Measurements from ENCODE around the gene ADCY7.

The ADCY7 gene

DNA sequence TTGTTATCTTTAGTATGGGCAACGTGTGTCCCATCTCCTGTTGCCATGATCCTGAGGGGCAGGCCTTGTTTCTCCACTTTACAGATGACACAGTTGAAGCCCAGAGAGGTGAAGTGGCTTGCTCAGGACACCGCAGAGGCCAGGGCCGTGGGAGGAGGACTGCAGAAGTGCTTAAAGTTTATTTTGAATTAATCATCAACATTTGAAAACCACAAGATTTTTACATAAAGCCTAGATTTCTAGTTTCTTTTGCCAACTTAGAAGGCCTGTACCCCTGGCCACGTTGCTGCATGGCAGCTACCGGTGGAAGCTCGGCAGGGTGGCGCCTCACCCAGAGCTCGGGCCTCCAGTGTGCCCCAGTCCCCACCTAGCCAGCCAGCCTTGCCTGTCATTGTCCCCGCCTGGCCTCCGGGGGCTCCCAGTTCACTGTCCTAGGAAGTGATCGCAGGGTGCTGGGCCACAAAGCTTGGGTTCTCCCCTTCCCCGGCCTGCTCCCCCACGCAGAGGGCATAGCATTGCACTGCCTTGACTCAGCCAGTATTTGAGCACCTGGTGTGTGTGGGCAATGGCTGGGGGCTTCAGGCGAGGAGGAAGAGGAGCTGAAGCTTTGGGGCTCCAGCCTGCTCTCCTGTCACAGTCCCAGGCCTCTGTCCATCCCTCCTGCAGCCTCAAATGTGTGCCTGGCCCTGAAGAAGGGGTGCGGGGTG lies 14.8 kb upstream of the ADCY7 start:
- no peak for DNase-seq

DNA sequence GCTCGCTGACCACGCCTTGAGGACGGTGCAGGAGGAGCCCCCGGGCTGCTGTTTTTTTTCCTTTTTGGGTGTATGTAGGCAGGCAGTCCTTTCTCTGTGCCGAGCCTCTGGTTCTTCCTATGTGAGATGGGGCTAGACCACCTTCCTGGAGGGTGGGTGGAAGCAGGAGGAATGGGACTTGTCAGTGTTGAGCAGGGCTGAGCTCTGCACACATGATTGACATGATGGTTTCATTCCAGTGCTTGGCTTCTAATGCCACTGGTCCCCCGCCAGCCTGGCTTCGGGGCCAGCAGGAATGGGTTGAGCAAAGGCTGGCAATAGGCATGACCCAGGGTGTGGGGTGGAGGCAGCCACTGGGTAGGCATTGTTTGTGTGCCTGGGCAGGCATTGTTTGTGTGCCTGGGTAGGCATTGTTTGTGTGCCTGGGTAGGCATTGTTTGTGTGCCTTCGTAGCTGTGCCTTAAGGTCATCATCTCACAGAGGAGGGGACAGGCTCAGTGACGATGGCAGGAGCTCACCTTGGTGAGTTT lies 14.2 kb upstream of the ADCY7 start:
- DNase-seq, result no peak

DNA sequence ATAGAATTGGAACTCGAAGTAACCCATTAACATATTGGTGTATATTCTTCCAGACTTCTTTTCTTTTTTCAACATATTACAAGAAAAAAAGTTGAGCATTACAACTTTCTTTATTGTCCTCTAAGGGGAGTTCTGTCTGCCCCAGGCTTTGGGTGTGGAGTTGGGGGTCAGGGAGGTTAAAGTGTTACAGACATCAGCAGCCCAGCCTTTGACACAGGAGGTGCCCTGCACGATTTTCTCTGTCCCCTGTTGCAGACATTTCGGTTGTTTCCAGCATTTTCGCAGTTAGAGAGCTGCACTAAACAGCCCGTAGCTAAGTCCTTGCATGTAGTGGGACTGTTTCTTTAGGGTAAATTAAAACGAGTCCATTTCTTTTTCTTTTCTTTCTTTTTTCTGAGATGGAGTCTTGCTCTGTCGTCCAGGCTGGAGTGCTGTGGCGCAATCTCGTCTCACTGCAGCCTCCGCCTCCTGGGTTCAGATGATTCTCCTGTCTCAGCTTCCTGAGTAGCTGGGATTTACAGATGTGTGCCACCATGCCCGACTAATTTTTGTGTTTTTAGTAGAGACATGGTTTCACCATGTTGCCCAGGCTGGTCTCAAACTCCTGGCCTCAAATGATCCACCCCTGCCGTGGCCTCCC lies 13.4 kb upstream of the ADCY7 start:
- DNase-seq, result no peak

DNA sequence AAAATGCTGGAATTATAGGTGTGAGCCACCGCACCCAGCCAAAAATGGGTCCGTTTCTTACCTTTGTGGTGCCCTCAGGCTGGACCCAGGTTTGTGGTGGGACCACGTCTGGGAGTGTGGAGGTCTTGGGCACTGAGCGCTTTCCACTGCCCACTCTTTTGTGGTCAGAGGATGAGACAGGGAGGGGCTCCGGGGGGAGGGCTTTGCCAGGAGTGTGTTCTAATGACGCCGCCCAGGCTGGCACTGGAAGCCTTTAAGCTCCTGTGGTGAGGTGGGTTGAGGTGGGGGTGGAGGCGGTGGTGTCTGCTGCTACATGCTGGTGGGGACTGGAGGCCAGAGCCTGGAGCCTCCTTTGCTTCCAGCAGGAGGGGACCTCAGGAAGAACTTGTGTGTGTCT lies 12.8 kb upstream of the ADCY7 start:
- DNase-seq, result no peak

GRCh38 chr16:50254072-50254471 lies 12.3 kb upstream of the ADCY7 start:
- DNase-seq, result no peak

DNA sequence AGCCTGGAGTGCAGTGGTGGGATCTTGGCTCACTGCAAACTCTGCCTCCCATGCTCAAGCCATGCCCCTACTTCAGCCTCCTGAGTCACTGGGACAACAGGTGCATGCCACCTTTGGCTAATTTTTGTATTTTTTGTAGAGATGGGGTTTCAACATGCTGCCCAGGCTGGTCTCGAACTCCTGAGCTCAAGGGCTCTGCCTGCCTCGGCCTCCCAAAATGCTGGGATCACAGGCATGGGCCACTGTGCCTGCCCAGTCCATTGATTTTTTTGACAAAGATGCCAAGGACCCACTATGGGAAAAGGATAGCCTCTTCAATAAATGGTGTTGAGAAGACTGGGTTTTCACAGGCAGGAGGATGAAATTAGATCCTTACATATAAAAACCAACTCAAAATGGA lies 10.8 kb upstream of the ADCY7 start:
- DNase-seq, result no peak

GRCh38 chr16:50256604-50257003 lies 9.7 kb upstream of the ADCY7 start:
- DNase-seq, result no peak

GRCh38 chr16:50257876-50258275 lies 8.5 kb upstream of the ADCY7 start:
- no peak for DNase-seq

GRCh38 chr16:50259334-50260205 lies 6.8 kb upstream of the ADCY7 start:
- no peak for DNase-seq

- DNase-seq, result no peak
These were observed 5.9 kb upstream of the ADCY7 start for GRCh38 chr16:50260206-50261159.

DNA sequence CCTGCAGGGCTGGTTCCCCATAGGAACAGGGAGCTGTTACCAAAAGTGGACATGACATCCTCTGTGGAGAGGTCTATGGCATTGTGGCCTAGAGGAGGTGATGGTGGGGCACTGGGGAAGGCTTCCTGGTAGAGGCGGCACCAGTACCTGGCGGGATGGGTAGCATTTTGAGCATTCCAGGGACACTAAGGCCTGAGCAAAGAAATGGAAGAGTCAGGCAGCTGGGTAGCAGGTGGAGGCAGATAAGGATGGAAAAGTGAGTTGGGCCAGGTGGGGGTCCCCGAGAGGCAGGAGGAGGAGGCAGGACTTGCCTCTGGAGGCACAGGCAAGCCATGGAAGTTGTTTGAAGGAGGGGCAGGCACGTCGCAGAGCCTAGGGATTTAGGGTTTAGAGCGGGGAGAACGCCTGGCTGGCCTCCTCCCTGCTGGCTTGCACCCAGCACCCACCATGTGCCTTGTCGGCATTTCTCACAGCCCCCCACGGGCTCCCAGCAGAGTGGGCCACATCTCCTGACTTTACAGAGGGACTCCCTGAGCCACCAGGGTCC lies 5.1 kb upstream of the ADCY7 start:
- no peak for DNase-seq

- no peak for DNase-seq
These were observed 4.6 kb upstream of the ADCY7 start for GRCh38 chr16:50261707-50262235.

GRCh38 chr16:50263060-50263909 lies 3.1 kb upstream of the ADCY7 start:
- DNase-seq, result no peak

DNA sequence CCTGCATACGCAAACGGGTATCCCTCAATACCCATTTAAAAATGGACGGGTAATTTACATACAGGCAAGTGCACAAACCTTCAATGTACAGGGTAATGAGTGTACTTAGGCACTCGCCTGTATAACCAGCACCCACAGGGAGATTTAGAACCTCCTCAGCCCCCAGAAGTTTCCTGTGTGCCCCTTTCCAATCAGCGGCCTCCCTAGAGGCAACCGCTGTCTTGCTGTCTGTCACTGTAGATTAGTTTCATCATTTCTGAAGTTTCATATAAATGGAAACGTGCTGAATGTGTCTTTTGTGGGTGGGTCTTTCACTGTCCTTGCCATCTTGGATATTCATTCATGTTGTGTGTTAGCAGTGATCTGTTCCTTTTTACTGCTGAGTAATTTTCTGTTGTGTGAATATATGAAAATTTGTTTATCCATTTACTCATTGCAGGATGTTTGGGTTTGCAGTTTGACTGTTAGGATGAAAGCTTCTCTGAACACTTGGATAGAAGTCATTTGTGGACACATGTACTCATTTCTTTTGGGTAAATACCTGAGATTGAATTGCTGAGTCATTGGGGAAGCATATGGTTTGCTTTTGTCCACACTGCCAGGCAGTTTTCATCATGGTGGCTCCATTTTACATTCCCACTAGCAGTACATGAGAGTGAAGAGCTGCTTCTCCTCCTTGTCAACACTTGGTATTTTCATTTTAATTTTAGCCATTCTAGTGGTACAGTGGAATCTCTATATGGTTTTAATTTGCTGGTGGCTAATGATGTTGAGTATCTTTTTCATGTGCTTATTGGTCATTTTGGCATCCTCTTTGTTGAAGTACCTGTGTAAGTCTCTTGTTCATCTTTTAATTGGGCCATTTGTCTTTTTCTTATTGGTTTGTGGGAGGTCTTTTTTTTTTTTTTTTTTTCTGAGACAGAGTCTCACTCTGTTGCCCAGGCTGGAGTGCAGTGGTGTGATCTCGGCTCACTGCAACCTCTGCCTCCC lies 2.1 kb upstream of the ADCY7 start:
- no peak for DNase-seq

- no peak for DNase-seq
These were observed 1.1 kb upstream of the ADCY7 start for GRCh38 chr16:50265260-50265659.

DNA sequence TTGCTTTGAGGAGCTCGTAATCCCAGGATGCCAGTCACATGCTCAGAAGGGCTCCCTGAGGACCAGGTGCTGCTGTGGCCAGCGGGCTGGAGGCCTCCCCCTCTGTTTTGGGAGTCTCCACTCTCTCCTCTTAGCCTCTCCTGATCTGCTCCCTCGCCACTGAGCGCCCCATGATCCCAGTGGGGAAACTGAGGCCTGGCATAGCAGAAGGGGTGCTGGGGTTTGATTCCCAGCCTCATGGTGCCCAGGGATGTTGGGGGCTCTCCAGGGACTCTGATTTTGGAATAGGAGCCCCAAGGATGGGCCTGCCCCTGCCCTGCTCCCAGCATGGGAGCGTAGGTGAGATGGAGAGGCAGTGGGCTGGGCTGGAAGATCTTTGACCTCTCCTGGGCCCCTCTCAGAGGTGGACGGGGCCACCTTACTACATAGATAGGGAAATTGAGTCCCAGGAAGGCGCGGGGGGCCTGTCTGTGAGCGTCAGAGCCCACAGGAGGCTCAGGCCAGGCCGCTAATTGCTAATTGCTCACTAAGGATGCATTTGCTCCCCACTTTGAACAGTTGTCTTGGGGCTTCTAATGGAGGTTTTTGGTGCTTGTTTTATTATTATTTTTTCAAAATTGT lies 525 bp upstream of the ADCY7 start:
- no peak for DNase-seq

- DNase-seq, result no peak
These were observed 840 bp downstream of the ADCY7 start for GRCh38 chr16:50267151-50267631.

GRCh38 chr16:50267651-50268050 lies 1.3 kb downstream of the ADCY7 start:
- DNase-seq, result no peak

DNA sequence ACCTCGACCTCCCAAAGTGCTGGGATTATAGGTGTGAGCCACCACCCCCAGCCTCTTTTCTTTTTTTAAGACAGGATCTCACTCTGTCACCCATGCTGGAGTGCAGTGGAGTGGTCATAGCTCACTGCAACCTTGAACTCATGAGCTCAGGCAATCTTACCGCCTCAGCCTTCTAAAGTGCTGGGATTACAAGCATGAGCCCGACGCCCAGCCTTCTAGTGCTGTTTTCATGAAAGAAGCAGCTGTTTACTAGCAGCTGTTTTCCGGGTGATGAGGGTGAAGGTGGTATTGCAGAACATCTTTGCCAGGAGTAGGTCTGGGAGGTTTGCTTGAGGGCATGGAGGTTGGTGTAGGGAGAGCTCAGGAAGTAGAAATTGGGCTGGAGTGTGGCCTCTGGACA lies 2.0 kb downstream of the ADCY7 start:
- no peak for DNase-seq

All from activated T-cell treated with anti-CD3 and anti-CD28 coated beads for 4 hours (primary cell).